ENCODE measurements around the gene KNG1. TPM values are rescaled to one million over a fixed set of nuclear protein-coding genes. Genes with fewer than 3 reads are reported as not detected.

Gene KNG1
- total RNA-seq, 2 experiments from 2014 or later: not detected

Small RNA genes within 50 kb of the gene (microRNA-seq; reads per million reads assigned to microRNA genes)
- 58.6 reads per million, percentile 52 among the genes with 10 or more reads in this experiment for gene MIR1248

Other genes starting within 250 kb of the KNG1 start
- 1 to 10 TPM; 4.6 to 5.6 TPM for gene CRYGS, start 173.0 kb upstream of the KNG1 start, total RNA-seq
- 10 to 100 TPM; 19.4 to 20.1 TPM for gene TBCCD1, start 150.0 kb upstream of the KNG1 start, total RNA-seq
- 10 to 100 TPM; 55.9 to 56.5 TPM for gene DNAJB11, start 146.6 kb upstream of the KNG1 start, total RNA-seq
- gene AHSG, start 104.3 kb upstream of the KNG1 start, total RNA-seq: not detected
- gene FETUB, start 77.0 kb upstream of the KNG1 start, total RNA-seq: not detected
- not detected for gene HRG, start 51.3 kb upstream of the KNG1 start, total RNA-seq
- gene EIF4A2, start 66.2 kb downstream of the KNG1 start, total RNA-seq: 100 to 1,000 TPM; 365 to 383 TPM
- gene RFC4, start 89.1 kb downstream of the KNG1 start, total RNA-seq: 100 to 1,000 TPM in 1 of 2 experiments, 10 to 100 TPM in 1; 98.9 to 106 TPM
- gene ADIPOQ, start 125.4 kb downstream of the KNG1 start, total RNA-seq: not detected
- gene ST6GAL1, start 213.2 kb downstream of the KNG1 start, total RNA-seq: 100 to 1,000 TPM in 1 of 2 experiments, 10 to 100 TPM in 1; 99.1 to 109 TPM

Measured in activated CD8-positive, alpha-beta T cell treated with anti-CD3 and anti-CD28 coated beads, Interleukin-2, amount 10 ng/mL, durations not matched to agents 7 days and 5 days (primary cell).